PC-3 (cell line): ENCODE measurements around the gene TROAP. TPM values are rescaled to one million over a fixed set of nuclear protein-coding genes. Genes with fewer than 3 reads are reported as not detected.

Experiments used
- ATAC-seq: fragments of 200-7000 bp; cut with Tn5 transposase; 2 replicates; pipeline ENCODE4 v1.9.1; 2020; ENCODE audit warnings: mild to moderate bottlenecking, moderate library complexity
- BruUV-seq: library from RNA; stranded (reverse); fragments of 400-500 nt; replicated peaks from 2 replicates; lab custom pipeline; 2021; lab: Mats Ljungman, UMichigan
- CTCF ChIA-PET: fragments of 300-600 bp; sonication (Branson Sonifier 250); formaldehyde crosslinking; loops from one replicate; lab custom pipeline; 2022; ENCODE audit warnings: antibody characterized with exemption; lab: Charles Lee
- POLR2A ChIA-PET: fragments of 300-600 bp; sonication (Branson Sonifier 250); formaldehyde crosslinking; loops from one replicate; lab custom pipeline; 2022; ENCODE audit warnings: antibody characterized with exemption; ENCODE audit not compliant: unreplicated experiment; lab: Charles Lee
- DNase-seq: peaks from one replicate; pipeline ENCODE4 v3.0.0-alpha.2; 2015
- H2AFZ ChIP-seq: fragments of 300-600 bp; sonication (generic); 2 replicates; pipeline ENCODE4 v1.6.0; 2016; ENCODE audit warnings: antibody characterized with exemption, low read length
- H3F3A ChIP-seq: fragments of 300-600 bp; sonication (generic); one replicate; pipeline ENCODE4 v1.6.0; 2017; ENCODE audit warnings: antibody characterized with exemption, low read length, control low read depth, mild to moderate bottlenecking; ENCODE audit not compliant: unreplicated experiment
- H3K27ac ChIP-seq: fragments of 300-600 bp; sonication (generic); 2 replicates; pipeline ENCODE4 v1.5.1; 2016; ENCODE audit warnings: mild to moderate bottlenecking, low read length
- H3K27me3 ChIP-seq: fragments of 300-600 bp; sonication (generic); 2 replicates; pipeline ENCODE4 v1.6.1; 2016; ENCODE audit warnings: low read length, mixed read lengths
- H3K36me3 ChIP-seq: fragments of 300-600 bp; sonication (generic); 2 replicates; pipeline ENCODE4 v1.6.1; 2016; ENCODE audit warnings: low read depth, mixed run types, low read length, mixed read lengths
- H3K4me1 ChIP-seq: fragments of 300-600 bp; sonication (generic); 2 replicates; pipeline ENCODE4 v1.5.1; 2016; ENCODE audit warnings: low read length; ENCODE audit not compliant: insufficient read depth
- H3K4me2 ChIP-seq: fragments of 300-600 bp; sonication (generic); 2 replicates; pipeline ENCODE4 v1.6.0; 2016; ENCODE audit warnings: low read length
- H3K4me3 ChIP-seq: fragments of 300-600 bp; sonication (generic); 2 replicates; pipeline ENCODE4 v1.5.1; 2016; ENCODE audit warnings: mild to moderate bottlenecking, low read length, mixed read lengths
- H3K79me2 ChIP-seq: fragments of 300-600 bp; sonication (generic); 2 replicates; pipeline ENCODE4 v1.6.1; 2017; ENCODE audit warnings: low read length, mixed read lengths
- H3K9ac ChIP-seq: fragments of 300-600 bp; sonication (generic); 2 replicates; pipeline ENCODE4 v1.6.0; 2016; ENCODE audit warnings: mild to moderate bottlenecking, low read length
- H3K9me2 ChIP-seq: fragments of 300-600 bp; sonication (generic); replicated peaks from 2 replicates; pipeline ENCODE4 v1.6.1; 2016; ENCODE audit warnings: mixed run types, low read length, mixed read lengths
- H3K9me3 ChIP-seq: fragments of 300-600 bp; sonication (generic); 2 replicates; pipeline ENCODE4 v1.6.1; 2016; ENCODE audit warnings: low read length, mixed read lengths
- H4K20me1 ChIP-seq: fragments of 300-600 bp; sonication (generic); 2 replicates; pipeline ENCODE4 v1.6.1; 2016; ENCODE audit warnings: low read length, mixed read lengths
- CTCF ChIP-seq: fragments of 300-600 bp; sonication (generic); conservative IDR thresholded peaks from 2 replicates; pipeline ENCODE4 v1.5.1; 2017; ENCODE audit warnings: antibody characterized with exemption, low read depth, mild to moderate bottlenecking, low read length
- EZH2 ChIP-seq: fragments of 300-600 bp; sonication (generic); IDR thresholded peaks from one replicate; pipeline ENCODE4 v1.6.1; 2017; ENCODE audit warnings: antibody characterized with exemption, mild to moderate bottlenecking, low read length; ENCODE audit not compliant: unreplicated experiment
- EZH2phosphoT487 ChIP-seq: fragments of 300-600 bp; sonication (generic); IDR thresholded peaks from 2 replicates; pipeline ENCODE4 v1.6.1; 2018; ENCODE audit warnings: mild to moderate bottlenecking, antibody characterized with exemption, low read length, borderline replicate concordance
- intact Hi-C: fragments of 100-400 bp; cut with micrococcal nuclease; formaldehyde crosslinking; loops from 2 replicates; pipeline ENCODE4 v1.9.0; 2023
- total RNA-seq: library from RNA; depleted of rRNA; stranded (reverse); fragments of >200 nt; gene quantifications from 2 replicates; pipeline ENCODE4 v1.2.3, GENCODE V29; 2014

TROAP gene
- total RNA-seq, 1 experiment from 2014 or later: 103 TPM

DNA sequence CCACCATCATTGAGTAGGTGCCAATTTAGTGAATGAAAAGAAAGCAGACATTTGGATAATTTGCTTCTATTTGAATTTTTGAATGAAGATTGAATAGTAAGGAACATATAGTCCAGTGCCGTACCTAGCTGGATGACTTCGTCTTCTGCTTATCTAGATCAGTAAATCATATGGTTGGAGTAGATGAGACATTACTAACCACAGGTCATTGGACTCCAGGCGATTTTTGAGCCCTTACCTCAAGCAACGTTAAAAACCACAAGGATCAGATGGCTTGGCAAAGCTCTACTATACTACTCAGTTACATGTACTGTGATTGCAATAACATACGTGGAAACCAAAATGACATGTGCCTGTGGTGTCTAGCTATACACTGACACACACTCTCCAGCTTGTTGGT lies 42.5 kb downstream of the TROAP start:
- H2AFZ ChIP-seq: no peak overlapping the region
- H3K4me2 ChIP-seq: peak overlapping the region; percentile 94
- no peak overlapping the region for H3K4me3 ChIP-seq
- H3K79me2 ChIP-seq: peaks cover 35% of the 10 kb centered on the region
- H4K20me1 ChIP-seq: peaks cover 10% of the 10 kb centered on the region
- H3K9ac ChIP-seq: no peak overlapping the region
- peak overlapping the region; percentile 42 for H3K27ac ChIP-seq
- ATAC-seq: no peak
- no TSS peak for BruUV-seq
- peak; percentile 83 for DNase-seq
- intact Hi-C loops: no loop called here
- H3F3A ChIP-seq: no peaks in the 10 kb centered on the region
- no peaks in the 10 kb centered on the region for H3K9me3 ChIP-seq
- no peaks in the 10 kb centered on the region for H3K9me2 ChIP-seq
- TF ChIP-seq CTCF (no peak), EZH2 (no peak), EZH2phosphoT487 (no peak)
- ChIA-PET POLR2A (interaction anchor here (1.9 kb wide), 1 partner anchor 146 kb away, joined by 16 read pairs; no protein-coding TSS in a partner anchor), CTCF (interaction anchor here (0.5 to 0.7 kb wide), 2 partner anchors 147 to 149 kb away, joined by 3 to 9 read pairs; no protein-coding TSS in a partner anchor)
- no peaks in the 10 kb centered on the region for H3K27me3 ChIP-seq
- no peaks in the 10 kb centered on the region for H3K36me3 ChIP-seq
- peaks cover 37% of the 10 kb centered on the region for H3K4me1 ChIP-seq

GRCh38 chr12:49366096-49366651 lies 43.1 kb downstream of the TROAP start:
- Histone ChIP-seq H3K36me3 (no peaks in the 10 kb centered on the region), H3K9me3 (no peaks in the 10 kb centered on the region), H3K9me2 (no peaks in the 10 kb centered on the region), H2AFZ (peak overlapping the region; percentile 99), H3K27me3 (no peaks in the 10 kb centered on the region), H3F3A (no peaks in the 10 kb centered on the region), H3K27ac (peak overlapping the region; percentile 82), H3K79me2 (peaks cover 41% of the 10 kb centered on the region), H3K4me1 (peaks cover 37% of the 10 kb centered on the region), H4K20me1 (peaks cover 10% of the 10 kb centered on the region), H3K4me2 (peak overlapping the region; percentile 94), H3K4me3 (peak overlapping the region; percentile 85), H3K9ac (peak overlapping the region; percentile 96)
- no peak for TF ChIP-seq EZH2
- TF ChIP-seq EZH2phosphoT487: no peak
- TF ChIP-seq CTCF: no peak
- ChIA-PET CTCF (interaction anchor here (0.5 to 1.5 kb wide), 4 partner anchors 8 to 148 kb away, joined by 3 to 13 read pairs (median 7); no protein-coding TSS in a partner anchor), POLR2A (interaction anchor here (0.6 to 1.9 kb wide), 4 partner anchors 8 to 146 kb away, joined by 3 to 20 read pairs (median 10); no protein-coding TSS in a partner anchor)
- ATAC-seq: peak; percentile 10
- intact Hi-C loops: no loop called here
- BruUV-seq: no TSS peak
- no peak for DNase-seq
